ENCODE measurements around the gene SCN10A. TPM values are rescaled to one million over a fixed set of nuclear protein-coding genes. Genes with fewer than 3 reads are reported as not detected.

SCN10A gene
- total and polyA plus RNA-seq, 2 of the 13 experiments (the other 11 are each of a cell fraction or from before 2014, with no cell fraction given): not detected

DNA sequence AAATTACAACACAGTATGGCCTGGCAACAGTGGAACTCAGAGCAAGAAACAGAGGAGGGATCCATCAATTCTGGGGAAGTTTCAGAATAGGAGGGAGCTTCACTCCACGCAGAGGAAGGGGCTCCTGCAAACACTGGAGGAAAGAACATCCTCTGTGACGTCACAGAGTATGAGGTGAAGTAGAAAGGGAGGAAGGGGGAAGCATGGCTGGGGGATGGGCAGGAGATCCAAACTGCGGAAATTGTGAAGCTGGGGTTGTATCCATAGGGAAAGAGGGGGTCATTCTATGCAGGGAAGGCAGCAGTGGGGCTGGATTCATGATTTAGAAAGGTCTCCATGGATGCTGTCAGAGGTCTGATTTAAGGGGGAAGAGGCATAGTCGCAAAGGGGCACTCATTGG is 8.3 kb upstream of the SCN10A start:
- no peak for DNase-seq (ENCODE audit: low spot score)
- in situ Hi-C loops (cut with HindIII; ENCODE audit: extremely low pct_ligation_motif_present, low pct_unique_long_range_greater_than_20kb) (no loop called here), intact Hi-C loops (cut with micrococcal nuclease; ENCODE audit: unreplicated experiment) (no loop called here)
- peaks cover 0 to 3% of the 10 kb centered on the region in 2 experiments; a peak in 1 of 5 replicates for H3K27me3 ChIP-seq (ENCODE audit: control insufficient read depth in 1 of 2, insufficient read depth in 2 of 2, low read length in 2 of 2)
- no peak overlapping the region for H3K27ac ChIP-seq (ENCODE audit: extremely low read length, insufficient read depth, low read length)
- FAIRE-seq: no peak
- 6% methylated on average over 4 of the region's 4 CpGs for WGBS (ENCODE audit: low lambda C conversion rate)
- no peaks in the 10 kb centered on the region for H3K36me3 ChIP-seq (replicated peaks in 1 of 2; ENCODE audit: control insufficient read depth in 1 of 2, insufficient read depth in 2 of 2, low read length in 2 of 2)
- BruUV-seq (replicated peaks): no TSS peak
- POLR2A ChIA-PET: no interaction called here
- H2AFZ ChIP-seq (ENCODE audit: low read length): no peak overlapping the region
- H3K4me1 ChIP-seq (ENCODE audit: insufficient read depth, low read length): no peaks in the 10 kb centered on the region
- CTCF ChIA-PET (ENCODE audit: low intra/inter-chr PET ratio, low total read pairs): no interaction called here
- no peaks in the 10 kb centered on the region for H3K9me3 ChIP-seq (ENCODE audit: low read length)
- no peak overlapping the region for H3K4me3 ChIP-seq (replicated peaks in 1 of 3; ENCODE audit: insufficient read depth in 1 of 3, low read depth in 2 of 3, low read length in 3 of 3)
- H4K20me1 ChIP-seq (ENCODE audit: insufficient read depth, low read length): no peaks in the 10 kb centered on the region
- H3K9ac ChIP-seq (ENCODE audit: insufficient read depth, low read depth, low read length): no peak overlapping the region
- no peak for ATAC-seq
- H3K4me2 ChIP-seq (ENCODE audit: low read depth, low read length): no peak overlapping the region
- no peak for TF ChIP-seq ZUFSP (CRISPR knock-in tag; IDR thresholded peaks at IDR 0.05; ENCODE audit: borderline replicate concordance)
- TF ChIP-seq, protein P1, sequence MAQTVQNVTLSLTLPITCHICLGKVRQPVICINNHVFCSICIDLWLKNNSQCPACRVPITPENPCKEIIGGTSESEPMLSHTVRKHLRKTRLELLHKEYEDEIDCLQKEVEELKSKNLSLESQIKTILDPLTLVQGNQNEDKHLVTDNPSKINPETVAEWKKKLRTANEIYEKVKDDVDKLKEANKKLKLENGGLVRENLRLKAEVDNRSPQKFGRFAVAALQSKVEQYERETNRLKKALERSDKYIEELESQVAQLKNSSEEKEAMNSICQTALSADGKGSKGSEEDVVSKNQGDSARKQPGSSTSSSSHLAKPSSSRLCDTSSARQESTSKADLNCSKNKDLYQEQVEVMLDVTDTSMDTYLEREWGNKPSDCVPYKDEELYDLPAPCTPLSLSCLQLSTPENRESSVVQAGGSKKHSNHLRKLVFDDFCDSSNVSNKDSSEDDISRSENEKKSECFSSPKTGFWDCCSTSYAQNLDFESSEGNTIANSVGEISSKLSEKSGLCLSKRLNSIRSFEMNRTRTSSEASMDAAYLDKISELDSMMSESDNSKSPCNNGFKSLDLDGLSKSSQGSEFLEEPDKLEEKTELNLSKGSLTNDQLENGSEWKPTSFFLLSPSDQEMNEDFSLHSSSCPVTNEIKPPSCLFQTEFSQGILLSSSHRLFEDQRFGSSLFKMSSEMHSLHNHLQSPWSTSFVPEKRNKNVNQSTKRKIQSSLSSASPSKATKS (CRISPR knock-in tag; IDR thresholded peaks at IDR 0.05): no peak
- no peak for TF ChIP-seq FOXO1 (CRISPR knock-in tag; IDR thresholded peaks at IDR 0.05)
- no peak for TF ChIP-seq JUNB (CRISPR knock-in tag; IDR thresholded peaks at IDR 0.05; ENCODE audit: borderline replicate concordance)
- no peak for TF ChIP-seq MTA1 (CRISPR knock-in tag; IDR thresholded peaks at IDR 0.05; ENCODE audit: borderline replicate concordance)
- TF ChIP-seq MYC (CRISPR knock-in tag; IDR thresholded peaks at IDR 0.05; ENCODE audit: borderline replicate concordance): no peak
- no peak for TF ChIP-seq JARID2 (CRISPR knock-in tag; IDR thresholded peaks at IDR 0.05; ENCODE audit: insufficient replicate concordance)
- no peak for TF ChIP-seq SRSF4 (IDR thresholded peaks at IDR 0.05; ENCODE audit: low read depth, low read length, poor library complexity, severe bottlenecking)
- peak; percentile 13; the same call in 1 of the 2 replicates for TF ChIP-seq ATF7 (IDR thresholded peaks at IDR 0.05)
- TF ChIP-seq ATF7 (CRISPR knock-in tag; IDR thresholded peaks at IDR 0.05): no peak
- TF ChIP-seq IRF9 (CRISPR knock-in tag; IDR thresholded peaks at IDR 0.05; ENCODE audit: borderline replicate concordance): no peak
- TF ChIP-seq SNAPC2 (CRISPR knock-in tag; IDR thresholded peaks at IDR 0.05): no peak
- TF ChIP-seq TCF12 (IDR thresholded peaks at IDR 0.05): no peak
- no peak for TF ChIP-seq TCF12 (CRISPR knock-in tag; IDR thresholded peaks at IDR 0.05)
- no peak for TF ChIP-seq FOXM1 (CRISPR knock-in tag; IDR thresholded peaks at IDR 0.05)
- peak; percentile 97 for TF ChIP-seq CREB1 (IDR thresholded peaks at IDR 0.05)
- no peak for TF ChIP-seq CREB1 (CRISPR knock-in tag; IDR thresholded peaks at IDR 0.05)
- TF ChIP-seq ZNF549 (CRISPR knock-in tag; IDR thresholded peaks at IDR 0.05): no peak
- no peak for TF ChIP-seq ZNF775 (CRISPR knock-in tag; IDR thresholded peaks at IDR 0.05; ENCODE audit: borderline replicate concordance)
- TF ChIP-seq ZBTB8A (CRISPR knock-in tag; IDR thresholded peaks at IDR 0.05; ENCODE audit: borderline replicate concordance, low read depth): no peak
- H3K79me2 ChIP-seq (ENCODE audit: insufficient read depth, low read length): no peaks in the 10 kb centered on the region

Measured in HepG2 (cell line).